MG63 (cell line): ENCODE results near the gene CD63. TPM values are rescaled to one million over a fixed set of nuclear protein-coding genes. Genes with fewer than 3 reads are reported as not detected.
A peak's percentile ranks its signal among the peaks of the same experiment; 100 is the strongest.

Experiments
- DNase-seq: peaks from one replicate; pipeline ENCODE4 v3.0.0-alpha.2; 2020
- H3K27me3 ChIP-seq: fragments of 250-450 bp; sonication (Bioruptor Pico); 2 replicates; pipeline ENCODE4 v1.5.1; 2020; ENCODE audit warnings: mild to moderate bottlenecking, moderate library complexity
- H3K36me3 ChIP-seq: fragments of 250-450 bp; sonication (Bioruptor Pico); 2 replicates; pipeline ENCODE4 v1.5.1; 2020; ENCODE audit warnings: mild to moderate bottlenecking, moderate library complexity
- H3K4me3 ChIP-seq: fragments of 250-450 bp; sonication (Bioruptor Pico); 2 replicates; pipeline ENCODE4 v1.5.1; 2020; ENCODE audit warnings: mild to moderate bottlenecking, moderate library complexity
- H3K9me3 ChIP-seq: fragments of 250-450 bp; sonication (Bioruptor Pico); 2 replicates; pipeline ENCODE4 v1.5.1; 2020; ENCODE audit warnings: mild to moderate bottlenecking, moderate library complexity
- total RNA-seq: library from RNA; depleted of rRNA; stranded (reverse); fragments of >200 nt; shearing (Covaris generic); gene quantifications from 2 replicates; pipeline ENCODE4 v1.2.3, GENCODE V29; 2014; ENCODE audit warnings: low replicate concordance; rRNA removed

CD63 gene
- total RNA-seq, 1 experiment from 2014 or later = 1,678 TPM

DNA sequence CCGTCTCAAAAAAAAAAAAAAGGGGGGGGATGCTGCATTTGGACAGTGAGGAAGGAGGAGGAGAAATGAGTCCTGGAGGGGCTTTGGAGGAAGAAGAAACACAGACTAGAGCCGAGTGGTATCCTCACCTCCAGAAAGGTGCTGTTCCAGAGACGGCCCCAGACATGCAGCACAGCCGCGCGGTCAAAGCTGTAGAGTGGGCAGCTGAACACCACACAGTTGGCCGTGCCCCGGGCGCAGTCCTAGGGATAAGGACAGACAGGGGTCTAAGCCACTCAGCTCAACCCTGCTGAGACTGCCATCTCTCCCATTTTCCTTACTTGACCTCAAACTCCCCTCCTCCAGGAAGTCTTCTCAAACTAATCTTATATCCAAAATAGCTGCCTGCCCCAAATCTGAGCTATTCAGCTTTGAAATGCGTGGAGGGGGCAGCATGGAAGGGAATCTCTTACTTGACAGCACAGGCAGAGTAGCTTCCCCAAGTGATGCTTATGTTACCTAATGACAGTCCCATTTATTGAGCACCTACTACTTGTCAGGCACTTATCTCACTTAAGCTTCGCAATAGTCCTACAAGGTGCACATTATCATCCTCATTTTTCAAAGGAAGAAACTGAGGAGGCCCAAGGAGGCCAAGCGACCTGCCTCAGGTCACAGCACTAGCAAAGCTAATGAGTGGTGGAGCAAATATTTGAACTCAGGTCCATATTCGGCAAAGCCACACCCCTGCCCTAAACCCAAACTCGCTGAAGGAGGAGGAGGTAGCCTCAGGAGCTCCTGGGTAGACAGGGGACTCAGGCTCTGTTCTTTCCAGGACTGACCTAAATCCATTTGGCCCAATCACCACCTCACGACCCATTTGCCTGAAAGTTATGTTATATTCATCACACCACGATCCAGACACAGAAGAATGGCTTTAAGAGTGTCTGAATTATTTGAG is 39.8 kb downstream of the CD63 start:
- Histone ChIP-seq H3K27me3 (no peaks in the 10 kb centered on the region), H3K4me3 (no peak overlapping the region), H3K9me3 (no peaks in the 10 kb centered on the region), H3K36me3 (peaks cover 7% of the 10 kb centered on the region)
- no peak for DNase-seq

DNA sequence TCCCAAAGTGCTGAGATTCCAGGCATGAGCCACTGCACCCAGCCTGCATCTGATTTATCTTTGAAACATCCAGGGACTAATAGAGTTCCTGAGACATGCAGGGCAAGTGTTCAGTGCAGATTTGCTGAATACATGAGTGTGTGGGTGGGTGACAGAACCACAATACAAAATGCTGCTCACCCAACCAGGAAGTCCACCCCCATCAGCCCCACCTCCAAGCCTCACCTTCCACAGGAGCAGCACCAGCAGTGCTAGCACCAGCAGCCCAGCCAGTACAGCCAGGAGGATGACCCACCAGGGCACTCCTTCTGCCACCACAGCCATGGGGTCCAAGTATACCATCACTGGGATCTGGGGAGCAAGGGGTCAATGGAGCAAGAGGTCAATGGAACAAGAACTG is 41.1 kb downstream of the CD63 start:
- no peaks in the 10 kb centered on the region for H3K27me3 ChIP-seq
- no peak for DNase-seq
- H3K36me3 ChIP-seq = peaks cover 7% of the 10 kb centered on the region
- no peaks in the 10 kb centered on the region for H3K9me3 ChIP-seq
- H3K4me3 ChIP-seq = no peak overlapping the region

DNA sequence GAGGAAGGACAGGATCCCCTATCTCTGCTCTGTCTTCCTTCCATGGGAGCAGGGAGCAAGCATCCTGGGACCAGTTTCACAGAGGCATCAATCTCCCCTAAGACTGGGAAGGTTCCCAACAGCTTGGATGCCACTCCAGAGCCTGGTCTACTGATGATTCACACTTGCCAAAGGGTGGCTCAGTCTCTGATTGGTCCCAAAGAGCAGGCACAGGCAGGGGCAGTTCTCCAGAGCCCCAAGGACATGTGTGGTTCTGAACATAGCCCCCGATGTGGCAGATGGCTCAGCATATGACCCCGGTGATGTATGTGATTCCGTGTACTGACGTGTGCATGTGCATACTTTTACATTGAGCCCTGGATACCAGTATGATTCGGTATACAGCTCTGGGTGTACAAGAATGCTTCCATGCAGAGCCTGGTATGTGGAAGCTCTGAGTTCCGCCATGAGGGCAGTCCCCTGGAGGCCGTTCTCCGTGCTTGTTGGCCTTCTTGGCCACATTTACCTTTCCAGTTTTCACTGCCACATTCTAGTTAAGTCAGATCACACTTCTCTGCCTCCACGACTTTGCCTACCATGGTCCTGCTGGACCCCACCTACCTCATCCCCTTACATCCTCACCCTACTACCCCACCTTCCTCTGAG is 42.3 kb downstream of the CD63 start:
- Histone ChIP-seq H3K9me3 (no peaks in the 10 kb centered on the region), H3K4me3 (no peak overlapping the region), H3K36me3 (peaks cover 7% of the 10 kb centered on the region), H3K27me3 (no peaks in the 10 kb centered on the region)
- peak; percentile 58 for DNase-seq

- peaks cover 7% of the 10 kb centered on the region for H3K36me3 ChIP-seq
- H3K27me3 ChIP-seq = no peaks in the 10 kb centered on the region
- H3K4me3 ChIP-seq = no peak overlapping the region
- H3K9me3 ChIP-seq = no peaks in the 10 kb centered on the region
- no peak for DNase-seq
Observed at GRCh38 chr12:55685671-55686070, 43.1 kb downstream of the CD63 start.

DNA sequence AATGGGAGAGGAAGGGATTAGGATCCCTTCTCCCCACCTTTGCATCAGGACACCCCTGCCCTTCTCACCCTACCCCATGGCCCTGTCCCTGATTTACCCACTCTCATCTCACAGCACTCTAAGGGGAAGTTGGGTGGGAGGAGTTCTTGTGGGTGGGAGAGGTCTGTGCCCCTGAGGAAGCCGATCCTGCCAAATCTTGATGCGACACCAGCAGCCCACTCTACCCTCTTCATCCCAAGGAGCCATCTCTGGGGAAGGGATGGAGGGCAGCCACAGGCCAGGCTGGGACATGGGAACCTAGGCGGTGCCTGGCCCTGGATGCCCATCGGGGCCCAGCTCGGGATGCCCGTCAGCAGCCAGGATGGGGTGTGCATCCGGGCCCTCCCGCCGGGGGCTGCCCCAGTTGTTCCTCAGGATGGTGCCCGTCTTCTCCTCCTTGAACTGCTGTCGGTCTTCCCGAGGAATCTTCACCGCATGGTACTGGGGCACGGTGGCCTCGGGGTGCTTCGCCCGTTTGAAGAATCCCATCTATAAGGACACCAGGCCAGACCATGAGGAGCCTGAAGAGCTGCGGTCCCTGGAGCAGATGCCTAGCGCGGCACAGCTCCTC is 43.9 kb downstream of the CD63 start:
- DNase-seq = no peak
- Histone ChIP-seq H3K36me3 (peaks cover 7% of the 10 kb centered on the region), H3K4me3 (no peak overlapping the region), H3K9me3 (no peaks in the 10 kb centered on the region), H3K27me3 (no peaks in the 10 kb centered on the region)

- no peaks in the 10 kb centered on the region for H3K27me3 ChIP-seq
- no peak overlapping the region for H3K4me3 ChIP-seq
- no peak for DNase-seq
- peaks cover 7% of the 10 kb centered on the region for H3K36me3 ChIP-seq
- H3K9me3 ChIP-seq = no peaks in the 10 kb centered on the region
Observed at GRCh38 chr12:55683676-55684075, 45.1 kb downstream of the CD63 start.

DNA sequence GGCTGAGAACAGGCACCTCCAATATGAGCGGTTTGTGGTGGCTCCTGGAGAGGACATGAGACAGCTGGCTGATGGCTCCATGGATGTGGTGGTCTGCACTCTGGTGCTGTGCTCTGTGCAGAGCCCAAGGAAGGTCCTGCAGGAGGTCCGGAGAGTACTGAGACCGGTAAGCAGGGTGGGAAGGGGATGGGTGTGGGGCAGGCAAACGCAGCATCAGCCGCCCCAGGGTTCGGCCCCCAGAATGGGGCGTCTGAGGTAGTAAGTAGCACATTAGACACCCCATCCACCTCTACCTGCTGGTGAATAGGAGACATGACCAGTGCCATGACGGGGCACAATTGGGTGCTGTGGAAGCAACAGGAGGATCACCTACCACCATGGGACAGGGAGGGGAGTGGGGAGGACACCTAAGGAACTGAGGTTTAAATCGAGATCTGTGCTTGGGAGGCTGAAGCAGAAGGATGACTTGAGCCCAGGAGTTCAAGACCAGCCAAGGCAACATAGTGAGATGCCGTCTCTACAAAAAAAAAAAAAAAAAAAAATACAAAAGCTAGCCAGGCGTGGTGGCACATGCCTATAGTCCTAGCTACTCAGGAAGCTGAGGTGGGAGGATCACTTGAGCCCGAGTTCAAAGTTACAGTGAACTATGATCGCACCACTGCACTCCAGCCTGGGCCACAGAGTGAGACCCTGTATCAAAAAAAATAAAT is 46.6 kb downstream of the CD63 start:
- DNase-seq = no peak
- H3K36me3 ChIP-seq = peaks cover 3% of the 10 kb centered on the region; the same call in 1 of the 2 replicates
- no peaks in the 10 kb centered on the region for H3K27me3 ChIP-seq
- H3K9me3 ChIP-seq = no peaks in the 10 kb centered on the region
- peak overlapping the region; percentile 48 for H3K4me3 ChIP-seq

GRCh38 chr12:55681142-55682077 is 47.4 kb downstream of the CD63 start:
- no peaks in the 10 kb centered on the region; the same call in 1 of the 2 replicates for H3K36me3 ChIP-seq
- H3K9me3 ChIP-seq = no peaks in the 10 kb centered on the region
- no peaks in the 10 kb centered on the region for H3K27me3 ChIP-seq
- peak; percentile 94 for DNase-seq
- peak overlapping the region; percentile 48 for H3K4me3 ChIP-seq

- Histone ChIP-seq H3K9me3 (no peaks in the 10 kb centered on the region), H3K36me3 (no peaks in the 10 kb centered on the region; the same call in 1 of the 2 replicates), H3K27me3 (no peaks in the 10 kb centered on the region), H3K4me3 (no peak overlapping the region)
- DNase-seq = no peak
Observed at GRCh38 chr12:55679691-55680090, 49.1 kb downstream of the CD63 start.

DNA sequence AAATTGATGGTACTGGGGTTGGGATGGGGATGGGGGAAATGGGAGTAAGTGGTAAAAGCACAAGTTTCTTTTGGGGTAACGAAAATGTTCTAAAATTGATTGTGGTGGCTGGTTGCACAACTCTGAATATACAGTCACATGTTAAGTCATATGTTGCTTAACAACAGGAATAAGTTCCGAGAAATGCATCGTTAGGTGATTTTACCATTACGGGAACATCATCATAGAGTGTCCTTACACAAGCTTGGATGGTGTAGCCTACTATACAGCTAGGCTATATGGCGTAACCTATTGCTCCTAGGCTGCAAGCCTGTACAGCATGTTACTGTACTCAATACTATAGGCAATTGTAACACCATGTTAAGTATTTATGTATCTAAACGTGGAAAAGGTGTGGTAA is 52.1 kb downstream of the CD63 start:
- DNase-seq = no peak

DNA sequence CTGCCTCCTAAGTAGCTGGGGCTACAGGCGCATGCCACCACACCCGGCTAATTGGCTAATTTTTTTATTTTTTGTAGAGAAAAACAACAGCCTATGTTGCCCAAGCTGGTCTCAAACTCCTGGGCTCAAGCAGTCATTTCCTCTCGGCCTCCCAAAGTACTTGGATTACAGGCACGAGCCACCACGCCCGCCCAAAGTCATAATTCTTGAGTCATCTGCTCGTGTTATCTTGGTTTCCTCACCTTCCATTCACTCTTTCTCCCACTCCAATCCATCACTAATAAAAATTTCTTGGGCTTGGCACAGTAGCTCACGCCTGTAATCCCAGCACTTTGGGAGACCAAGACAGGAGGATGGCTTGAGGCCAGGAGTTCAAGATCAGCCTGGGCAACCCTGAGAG is 53.1 kb downstream of the CD63 start:
- DNase-seq = peak; percentile 17
- no peaks in the 10 kb centered on the region for H3K36me3 ChIP-seq
- H3K27me3 ChIP-seq = no peaks in the 10 kb centered on the region
- H3K4me3 ChIP-seq = no peak overlapping the region
- no peaks in the 10 kb centered on the region for H3K9me3 ChIP-seq

More for the DNA sequence above, 52.1 kb downstream of the CD63 start:
- Histone ChIP-seq H3K27me3 (no peaks in the 10 kb centered on the region), H3K4me3 (no peak overlapping the region), H3K9me3 (no peaks in the 10 kb centered on the region), H3K36me3 (no peaks in the 10 kb centered on the region)

Other genes starting within 250 kb of the CD63 start
- not detected in 2 replicates for gene OR6C68, start 236.6 kb downstream of the CD63 start, total RNA-seq
- not detected in 2 replicates for gene OR6C4, start 179.4 kb downstream of the CD63 start, total RNA-seq
- not detected in 2 replicates for gene OR2AP1, start 156.5 kb downstream of the CD63 start, total RNA-seq
- not detected in 2 replicates for gene OR10P1, start 92.1 kb downstream of the CD63 start, total RNA-seq
- 18.8 and 27.4 TPM in 2 replicates for gene ITGA7, start 21.1 kb downstream of the CD63 start, total RNA-seq
- gene BLOC1S1, start 13.0 kb downstream of the CD63 start, total RNA-seq = 75.7 and 97.6 TPM in 2 replicates
- 3.1 and 5.0 TPM in 2 replicates for gene RDH5, start 8.6 kb downstream of the CD63 start, total RNA-seq
- 2.8 and 3.9 TPM in 2 replicates for gene GDF11, start 14.1 kb upstream of the CD63 start, total RNA-seq
- 142 and 228 TPM in 2 replicates for gene SARNP, start 88.7 kb upstream of the CD63 start, total RNA-seq
- 8.0 and 12.0 TPM in 2 replicates for gene ORMDL2, start 89.0 kb upstream of the CD63 start, total RNA-seq
- gene DNAJC14, start 100.6 kb upstream of the CD63 start, total RNA-seq = 46.6 and 49.9 TPM in 2 replicates
- gene MMP19, start 113.9 kb upstream of the CD63 start, total RNA-seq = not detected in 2 replicates
- 34.6 and 42.6 TPM in 2 replicates for gene PYM1, start 198.9 kb upstream of the CD63 start, total RNA-seq
- 2.6 and 2.9 TPM in 2 replicates for gene DGKA, start 202.2 kb upstream of the CD63 start, total RNA-seq
- gene PMEL, start 237.0 kb upstream of the CD63 start, total RNA-seq = 2.0 TPM in 1 of 2 replicates, not detected in the other
- 40.9 and 41.8 TPM in 2 replicates for gene CDK2, start 237.8 kb upstream of the CD63 start, total RNA-seq
- gene RAB5B, start 245.1 kb upstream of the CD63 start, total RNA-seq = 16.5 and 18.6 TPM in 2 replicates